Type B pancreatic cell (in vitro differentiated cells): ENCODE data around the gene GCSAM. TPM values are rescaled to one million over a fixed set of nuclear protein-coding genes. Genes with fewer than 3 reads are reported as not detected.

Experiments used
- DNase-seq: peaks from one replicate; pipeline ENCODE4 v3.0.0; 2021; ENCODE audit warnings: mixed read lengths; ENCODE audit not compliant: unreplicated experiment; ENCODE audit errors: extremely low spot score
- H3K27ac Mint-ChIP-seq: 2 replicates; pipeline ENCODE4 v1.8.0; 2021; ENCODE audit warnings: mild to moderate bottlenecking, mixed read lengths
- H3K27me3 Mint-ChIP-seq: 2 replicates; pipeline ENCODE4 v1.8.0; 2021; ENCODE audit warnings: mixed read lengths
- H3K36me3 Mint-ChIP-seq: 2 replicates; pipeline ENCODE4 v1.8.0; 2021; ENCODE audit warnings: mixed read lengths
- H3K4me1 Mint-ChIP-seq: one replicate; pipeline ENCODE4 v1.8.0; 2021; ENCODE audit warnings: mixed read lengths; ENCODE audit not compliant: unreplicated experiment
- H3K4me3 Mint-ChIP-seq: 2 replicates; pipeline ENCODE4 v1.8.0; 2021; ENCODE audit warnings: mild to moderate bottlenecking, mixed read lengths
- H3K9me3 Mint-ChIP-seq: 2 replicates; pipeline ENCODE4 v1.8.0; 2021; ENCODE audit warnings: mixed read lengths
- CTCF ChIP-seq: fragments of 200-600 bp; sonication (generic); conservative IDR thresholded peaks from 2 replicates; pipeline ENCODE4 v1.5.0; 2021; ENCODE audit warnings: antibody characterized with exemption, mild to moderate bottlenecking
- total RNA-seq: library from RNA; stranded (reverse); gene quantifications from 2 replicates; pipeline ENCODE4 v1.2.1, GENCODE V29; 2021; ENCODE audit warnings: low replicate concordance

Gene GCSAM
- total RNA-seq, 1 donor from 2014 or later: not detected

- no peaks in the 10 kb centered on the region for H3K9me3 Mint-ChIP-seq
- peak overlapping the region; percentile 53 for H3K4me3 Mint-ChIP-seq
- TF ChIP-seq CTCF: no peak
- peaks cover 42% of the 10 kb centered on the region for H3K4me1 Mint-ChIP-seq
- H3K27me3 Mint-ChIP-seq: no peaks in the 10 kb centered on the region
- no peaks in the 10 kb centered on the region for H3K36me3 Mint-ChIP-seq
- DNase-seq: no peak
- peak overlapping the region; percentile 83 for H3K27ac Mint-ChIP-seq
Measured at GRCh38 chr3:112128843-112129727, 4.0 kb downstream of the GCSAM start.

GRCh38 chr3:112127522-112128494 lies 5.2 kb downstream of the GCSAM start:
- no peak for DNase-seq
- Mint-ChIP-seq H3K9me3 (no peaks in the 10 kb centered on the region), H3K36me3 (no peaks in the 10 kb centered on the region), H3K4me1 (peaks cover 42% of the 10 kb centered on the region), H3K27ac (no peak overlapping the region), H3K27me3 (no peaks in the 10 kb centered on the region), H3K4me3 (no peak overlapping the region)
- no peak for TF ChIP-seq CTCF

GRCh38 chr3:112126511-112126911 lies 6.5 kb downstream of the GCSAM start:
- Mint-ChIP-seq H3K27me3 (no peaks in the 10 kb centered on the region), H3K36me3 (no peaks in the 10 kb centered on the region), H3K4me1 (peaks cover 42% of the 10 kb centered on the region), H3K9me3 (no peaks in the 10 kb centered on the region), H3K27ac (peak overlapping the region; percentile 65), H3K4me3 (peak overlapping the region; percentile 55)
- no peak for TF ChIP-seq CTCF
- DNase-seq: no peak

GRCh38 chr3:112124907-112125607 lies 8.0 kb downstream of the GCSAM start:
- peaks cover 42% of the 10 kb centered on the region for H3K4me1 Mint-ChIP-seq
- no peak overlapping the region for H3K27ac Mint-ChIP-seq
- TF ChIP-seq CTCF: no peak
- DNase-seq: no peak
- H3K27me3 Mint-ChIP-seq: no peaks in the 10 kb centered on the region
- no peaks in the 10 kb centered on the region for H3K9me3 Mint-ChIP-seq
- no peak overlapping the region for H3K4me3 Mint-ChIP-seq
- no peaks in the 10 kb centered on the region for H3K36me3 Mint-ChIP-seq

- TF ChIP-seq CTCF: no peak
- no peak overlapping the region for H3K4me3 Mint-ChIP-seq
- no peaks in the 10 kb centered on the region for H3K9me3 Mint-ChIP-seq
- no peak overlapping the region for H3K27ac Mint-ChIP-seq
- H3K27me3 Mint-ChIP-seq: no peaks in the 10 kb centered on the region
- peaks cover 32% of the 10 kb centered on the region for H3K4me1 Mint-ChIP-seq
- H3K36me3 Mint-ChIP-seq: no peaks in the 10 kb centered on the region
- no peak for DNase-seq
Measured at GRCh38 chr3:112123548-112123947, 9.5 kb downstream of the GCSAM start.
